Common myeloid progenitor, CD34-positive (primary cell): ENCODE measurements around the gene FAT2.

Experiments used
- CTCF ChIA-PET: fragments of 350-600 bp; sonication (Branson Sonifier 250); formaldehyde crosslinking; loops from one replicate; lab custom pipeline; 2021; ENCODE audit warnings: antibody characterized with exemption; lab: Charles Lee
- POLR2A ChIA-PET: fragments of 350-600 bp; sonication (Branson Sonifier 250); formaldehyde crosslinking; loops from one replicate; lab custom pipeline; 2021; ENCODE audit warnings: antibody characterized with exemption; lab: Charles Lee
- DNase-seq, 3 donors: peaks; one replicate each; pipeline versions ENCODE4 v3.0.0 to v3.0.0-alpha.2; 2013
- H3K27ac ChIP-seq, 2 experiments: 1 replicate in 1 of 2; 2 replicates in 1 of 2; pipeline ENCODE4 v1.7.0; 2013; ENCODE audit warnings: inconsistent platforms in 2 of 2, low read length in 2 of 2, mild to moderate bottlenecking in 2 of 2, low read depth in 1 of 2, moderate library complexity in 1 of 2; ENCODE audit not compliant: severe bottlenecking in 2 of 2, insufficient read depth in 1 of 2, poor library complexity in 1 of 2
- H3K27me3 ChIP-seq, 5 experiments: replicated peaks in 2 of 5; 1 replicate in 3 of 5; 2 replicates in 2 of 5; pipeline versions ENCODE4 v1.6.1 to v1.7.0; 2013; ENCODE audit warnings: low read length in 4 of 5, mild to moderate bottlenecking in 2 of 5, moderate library complexity in 2 of 5, inconsistent platforms in 1 of 5; ENCODE audit not compliant: insufficient read depth in 5 of 5, control insufficient read depth in 4 of 5
- H3K36me3 ChIP-seq, 4 experiments: 1 replicate in 2 of 4; 2 replicates in 2 of 4; pipeline versions ENCODE4 v1.6.1 to v1.7.0; 2013; ENCODE audit warnings: low read length in 3 of 4, control low read depth in 1 of 4, mild to moderate bottlenecking in 1 of 4; ENCODE audit not compliant: control insufficient read depth in 4 of 4, insufficient read depth in 4 of 4
- H3K4me1 ChIP-seq, 4 experiments: 1 replicate in 3 of 4; 2 replicates in 1 of 4; pipeline versions ENCODE4 v1.6.1 to v1.7.1; 2013; ENCODE audit warnings: low read length in 3 of 4, mild to moderate bottlenecking in 3 of 4, control low read depth in 1 of 4, inconsistent platforms in 1 of 4, moderate library complexity in 1 of 4; ENCODE audit not compliant: control insufficient read depth in 4 of 4, insufficient read depth in 4 of 4; ENCODE audit errors: control extremely low read depth in 1 of 4
- H3K4me3 ChIP-seq, 7 experiments: 1 replicate in 4 of 7; 2 replicates in 3 of 7; pipeline versions ENCODE4 v1.5.1 to v1.7.0; 2013; ENCODE audit warnings: mild to moderate bottlenecking in 7 of 7, low read length in 6 of 7, moderate library complexity in 6 of 7, inconsistent platforms in 2 of 7, low read depth in 2 of 7, control low read depth in 1 of 7; ENCODE audit not compliant: insufficient read depth in 4 of 7, control insufficient read depth in 1 of 7; ENCODE audit errors: extremely low read depth in 1 of 7
- H3K9me3 ChIP-seq, 5 experiments: 1 replicate in 4 of 5; 2 replicates in 1 of 5; pipeline versions ENCODE4 v1.6.1 to v1.7.1; 2013; ENCODE audit warnings: low read length in 4 of 5, mild to moderate bottlenecking in 2 of 5, inconsistent platforms in 1 of 5, low read depth in 1 of 5, moderate library complexity in 1 of 5; ENCODE audit not compliant: control insufficient read depth in 4 of 5, insufficient read depth in 2 of 5; ENCODE audit errors: control extremely low read depth in 1 of 5
- WGBS: methylation state at CpG from one replicate; pipeline ENCODE4 v1.1.5; 2013; ENCODE audit not compliant: insufficient coverage; 5-methylcytosine and 5-hydroxymethylcytosine counted together

FAT2 gene

GRCh38 chr5:151619812-151620460 lies 28.8 kb upstream of the FAT2 start:
- Histone ChIP-seq H3K27ac (no peak overlapping the region), H3K36me3 (no peaks in the 10 kb centered on the region), H3K27me3 (peaks cover 0 to 4% (median 0%) of the 10 kb centered on the region in 5 experiments), H3K4me3 (no peak overlapping the region), H3K4me1 (no peaks in the 10 kb centered on the region), H3K9me3 (no peaks in the 10 kb centered on the region)
- WGBS = 82% methylated on average over 4 of the region's 6 CpGs
- CTCF ChIA-PET = interaction anchor here (1.0 to 1.4 kb wide), 3 partner anchors 8 to 73 kb away, joined by 3 to 4 read pairs (median 3); no protein-coding TSS in a partner anchor
- DNase-seq = no peak
- POLR2A ChIA-PET = no interaction called here

GRCh38 chr5:151618907-151619306 lies 27.8 kb upstream of the FAT2 start:
- no peak overlapping the region for H3K4me3 ChIP-seq
- no peak for DNase-seq
- no peaks in the 10 kb centered on the region for H3K4me1 ChIP-seq
- H3K27me3 ChIP-seq = peaks cover 0 to 4% (median 0%) of the 10 kb centered on the region in 5 experiments
- no peak overlapping the region for H3K27ac ChIP-seq
- ChIA-PET POLR2A (no interaction called here), CTCF (interaction anchor here (1.1 to 1.4 kb wide), 2 partner anchors 9 to 22 kb away, joined by 3 to 4 read pairs; no protein-coding TSS in a partner anchor)
- no peaks in the 10 kb centered on the region for H3K9me3 ChIP-seq
- no peaks in the 10 kb centered on the region for H3K36me3 ChIP-seq
- no CpG with 5 or more reads among the region's 2 CpGs for WGBS

GRCh38 chr5:151617841-151618710 lies 26.9 kb upstream of the FAT2 start:
- peaks cover 0 to 4% (median 0%) of the 10 kb centered on the region in 5 experiments for H3K27me3 ChIP-seq
- H3K27ac ChIP-seq = no peak overlapping the region
- 100% methylated on average over 1 of the region's 3 CpGs for WGBS
- ChIA-PET POLR2A (no interaction called here), CTCF (interaction anchor here (1.1 to 1.9 kb wide), 2 partner anchors 13 to 26 kb away, joined by 3 to 5 read pairs; no protein-coding TSS in a partner anchor)
- peaks cover 0 to 7% (median 3%) of the 10 kb centered on the region in 4 experiments for H3K4me1 ChIP-seq
- DNase-seq = no peak
- H3K4me3 ChIP-seq = no peak overlapping the region
- H3K36me3 ChIP-seq = no peaks in the 10 kb centered on the region
- no peaks in the 10 kb centered on the region for H3K9me3 ChIP-seq

DNA sequence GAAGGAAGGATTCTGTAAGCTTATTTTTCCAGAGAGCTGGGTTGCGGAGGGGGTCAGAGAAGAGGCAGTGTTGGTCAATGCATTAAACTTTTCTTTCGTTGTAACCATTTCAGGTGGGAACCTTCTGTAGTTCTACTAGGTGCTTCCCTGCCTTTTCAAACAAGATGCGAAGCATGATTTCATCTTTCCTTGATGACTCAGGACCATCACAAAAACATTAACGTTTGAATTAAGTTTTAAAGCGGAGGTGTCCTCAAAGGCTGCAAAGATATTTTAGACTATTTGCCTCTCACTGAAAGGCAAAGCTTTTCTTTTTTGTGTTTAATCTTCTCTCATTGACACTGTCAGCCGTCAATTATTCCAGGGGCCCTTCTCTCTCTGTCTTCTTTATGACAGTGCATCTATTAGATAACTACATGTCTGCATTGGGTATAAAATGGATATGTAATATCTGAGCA lies 26.3 kb upstream of the FAT2 start:
- H3K27me3 ChIP-seq = peaks cover 0 to 4% (median 0%) of the 10 kb centered on the region in 5 experiments
- H3K4me1 ChIP-seq = peaks cover 0 to 13% (median 5%) of the 10 kb centered on the region in 4 experiments
- H3K9me3 ChIP-seq = no peaks in the 10 kb centered on the region
- ChIA-PET CTCF (interaction anchor here (1.1 to 1.9 kb wide), 2 partner anchors 12 to 26 kb away, joined by 3 to 5 read pairs; no protein-coding TSS in a partner anchor), POLR2A (no interaction called here)
- WGBS = 94% methylated on average over 5 of the region's 6 CpGs
- no peak overlapping the region for H3K4me3 ChIP-seq
- no peaks in the 10 kb centered on the region for H3K36me3 ChIP-seq
- H3K27ac ChIP-seq = no peak overlapping the region
- DNase-seq = no peak

GRCh38 chr5:151615431-151615830 lies 24.3 kb upstream of the FAT2 start:
- H3K4me3 ChIP-seq = no peak overlapping the region
- peaks cover 0 to 4% (median 0%) of the 10 kb centered on the region in 5 experiments for H3K27me3 ChIP-seq
- 86% methylated on average over 1 of the region's 4 CpGs for WGBS
- CTCF ChIA-PET = no interaction called here
- H3K36me3 ChIP-seq = no peaks in the 10 kb centered on the region
- POLR2A ChIA-PET = no interaction called here
- DNase-seq = no peak
- peaks cover 0 to 13% (median 5%) of the 10 kb centered on the region in 4 experiments for H3K4me1 ChIP-seq
- H3K9me3 ChIP-seq = no peaks in the 10 kb centered on the region
- no peak overlapping the region for H3K27ac ChIP-seq

DNA sequence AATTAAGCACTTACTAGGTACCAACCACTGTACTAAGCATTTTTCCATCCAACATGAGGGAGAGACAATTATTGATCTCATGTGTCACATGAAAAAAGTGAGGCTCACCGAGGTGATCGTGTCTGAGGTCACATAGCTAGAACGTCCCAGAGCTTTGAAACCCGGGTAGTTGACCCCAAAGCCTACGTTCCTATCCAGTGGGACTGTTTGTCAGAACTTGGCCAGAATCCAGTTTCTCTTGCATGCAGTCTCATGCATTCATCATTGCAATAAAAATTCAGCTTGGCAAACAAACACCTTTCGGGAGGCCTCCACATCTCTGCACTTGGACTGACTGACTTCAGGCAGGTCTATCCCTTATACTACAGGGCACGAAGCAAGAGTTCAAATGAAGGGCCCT lies 23.4 kb upstream of the FAT2 start:
- Histone ChIP-seq H3K27me3 (peaks cover 0 to 4% (median 0%) of the 10 kb centered on the region in 5 experiments), H3K27ac (no peak overlapping the region), H3K36me3 (no peaks in the 10 kb centered on the region), H3K4me1 (peaks cover 0 to 13% (median 5%) of the 10 kb centered on the region in 4 experiments), H3K4me3 (no peak overlapping the region), H3K9me3 (no peaks in the 10 kb centered on the region)
- ChIA-PET CTCF (interaction anchor here (1.1 to 1.7 kb wide), 3 partner anchors 11 to 37 kb away, joined by 3 read pairs; no protein-coding TSS in a partner anchor), POLR2A (no interaction called here)
- no peak for DNase-seq
- 98% methylated on average over 7 of the region's 7 CpGs for WGBS
